ENCODE measurements around the gene EHMT1.

EHMT1 gene

GRCh38 chr9:137870432-137870831 lies 251.6 kb downstream of the EHMT1 start:
- H3K9me3 ChIP-seq (ENCODE audit: low read length), result no peaks in the 10 kb centered on the region
- no peaks in the 10 kb centered on the region for H3K9me2 ChIP-seq (ENCODE audit: low read depth, low read length)
- H3K4me2 ChIP-seq (ENCODE audit: low read length), result no peak overlapping the region
- no peaks in the 10 kb centered on the region for H4K20me1 ChIP-seq (ENCODE audit: insufficient read depth, low read length)
- H3F3A ChIP-seq (ENCODE audit: insufficient read depth, low read length), result no peaks in the 10 kb centered on the region
- no peak overlapping the region for H3K27ac ChIP-seq (ENCODE audit: low read depth, low read length, poor library complexity, severe bottlenecking)
- H3K4me3 ChIP-seq (ENCODE audit: low read depth, low read length, poor library complexity, severe bottlenecking), result no peak overlapping the region
- no peak overlapping the region for H3K9ac ChIP-seq (ENCODE audit: low read length)
- H2AFZ ChIP-seq (ENCODE audit: low read length), result no peak overlapping the region
- H3K36me3 ChIP-seq (ENCODE audit: insufficient read depth, low read length), result no peaks in the 10 kb centered on the region
- TF ChIP-seq CTCF (IDR thresholded peaks at IDR 0.05; ENCODE audit: low read length) (no peak), EZH2 (IDR thresholded peaks at IDR 0.05; ENCODE audit: borderline replicate concordance, low read length) (no peak)
- no peaks in the 10 kb centered on the region for H3K79me2 ChIP-seq (ENCODE audit: insufficient read depth, low read length)
- no peaks in the 10 kb centered on the region; the same call in 1 of the 2 replicates for H3K27me3 ChIP-seq (ENCODE audit: insufficient read depth, low read length)
- no peaks in the 10 kb centered on the region for H3K4me1 ChIP-seq (ENCODE audit: insufficient read depth, low read length, severe bottlenecking)

GRCh38 chr9:137872296-137872695 lies 253.5 kb downstream of the EHMT1 start:
- H3K9me3 ChIP-seq (ENCODE audit: low read length), result no peaks in the 10 kb centered on the region
- no peak overlapping the region for H2AFZ ChIP-seq (ENCODE audit: low read length)
- TF ChIP-seq EZH2 (IDR thresholded peaks at IDR 0.05; ENCODE audit: borderline replicate concordance, low read length), result no peak
- TF ChIP-seq CTCF (IDR thresholded peaks at IDR 0.05; ENCODE audit: low read length), result no peak
- H3K27ac ChIP-seq (ENCODE audit: low read depth, low read length, poor library complexity, severe bottlenecking), result no peak overlapping the region
- no peaks in the 10 kb centered on the region for H3K79me2 ChIP-seq (ENCODE audit: insufficient read depth, low read length)
- H3K9me2 ChIP-seq (ENCODE audit: low read depth, low read length), result no peaks in the 10 kb centered on the region
- H3K36me3 ChIP-seq (ENCODE audit: insufficient read depth, low read length), result no peaks in the 10 kb centered on the region
- no peaks in the 10 kb centered on the region for H3F3A ChIP-seq (ENCODE audit: insufficient read depth, low read length)
- H3K4me2 ChIP-seq (ENCODE audit: low read length), result no peak overlapping the region
- no peaks in the 10 kb centered on the region for H3K27me3 ChIP-seq (ENCODE audit: insufficient read depth, low read length)
- H4K20me1 ChIP-seq (ENCODE audit: insufficient read depth, low read length), result no peaks in the 10 kb centered on the region
- H3K9ac ChIP-seq (ENCODE audit: low read length), result no peak overlapping the region
- H3K4me3 ChIP-seq (ENCODE audit: low read depth, low read length, poor library complexity, severe bottlenecking), result no peak overlapping the region
- no peaks in the 10 kb centered on the region for H3K4me1 ChIP-seq (ENCODE audit: insufficient read depth, low read length, severe bottlenecking)

GRCh38 chr9:137873408-137873807 lies 254.6 kb downstream of the EHMT1 start:
- no peaks in the 10 kb centered on the region for H3K79me2 ChIP-seq (ENCODE audit: insufficient read depth, low read length)
- TF ChIP-seq EZH2 (IDR thresholded peaks at IDR 0.05; ENCODE audit: borderline replicate concordance, low read length), result no peak
- no peak for TF ChIP-seq CTCF (IDR thresholded peaks at IDR 0.05; ENCODE audit: low read length)
- no peaks in the 10 kb centered on the region for H3K36me3 ChIP-seq (ENCODE audit: insufficient read depth, low read length)
- no peaks in the 10 kb centered on the region for H3K27me3 ChIP-seq (ENCODE audit: insufficient read depth, low read length)
- H4K20me1 ChIP-seq (ENCODE audit: insufficient read depth, low read length), result no peaks in the 10 kb centered on the region
- no peak overlapping the region for H3K4me3 ChIP-seq (ENCODE audit: low read depth, low read length, poor library complexity, severe bottlenecking)
- H3K9ac ChIP-seq (ENCODE audit: low read length), result no peak overlapping the region
- H3K9me2 ChIP-seq (ENCODE audit: low read depth, low read length), result no peaks in the 10 kb centered on the region
- H3K4me2 ChIP-seq (ENCODE audit: low read length), result no peak overlapping the region
- no peak overlapping the region for H3K27ac ChIP-seq (ENCODE audit: low read depth, low read length, poor library complexity, severe bottlenecking)
- no peak overlapping the region for H2AFZ ChIP-seq (ENCODE audit: low read length)
- no peaks in the 10 kb centered on the region for H3F3A ChIP-seq (ENCODE audit: insufficient read depth, low read length)
- H3K9me3 ChIP-seq (ENCODE audit: low read length), result no peaks in the 10 kb centered on the region
- H3K4me1 ChIP-seq (ENCODE audit: insufficient read depth, low read length, severe bottlenecking), result no peaks in the 10 kb centered on the region

Data from OCI-LY1 (cell line).